ENCODE measurements around the gene SIL1.
"Not testable (repeated sequence)": the region's sequence is repeated elsewhere in the genome, so short reads cannot be mapped to it uniquely, and the experiment has no call there.

SIL1 gene

GRCh38 chr5:139197710-139198669 is at the start of gene SIL1:
Gene SIL1 (minus strand): TSS chr5:139198368. CDS start chr5:139127843, 70,525 bp downstream.
- peak; percentile 93 to 94 for DNase-seq (ENCODE audit: low read depth in 1 of 2, low spot score in 1 of 2)

- DNase-seq (ENCODE audit: low read depth in 1 of 2, low spot score in 1 of 2): peak; percentile 17 to 49
Measured at GRCh38 chr5:139246394-139246793, 48.2 kb upstream of the SIL1 start.

GRCh38 chr5:139245637-139246339 is 47.6 kb upstream of the SIL1 start:
- DNase-seq (ENCODE audit: low read depth in 1 of 2, low spot score in 1 of 2): no peak

GRCh38 chr5:139243425-139243970 is 45.3 kb upstream of the SIL1 start:
- DNase-seq (ENCODE audit: low read depth in 1 of 2, low spot score in 1 of 2): no peak

GRCh38 chr5:139241139-139241538 is 43.0 kb upstream of the SIL1 start:
- no peak for DNase-seq (ENCODE audit: low read depth in 1 of 2, low spot score in 1 of 2)

- DNase-seq (ENCODE audit: low read depth in 1 of 2, low spot score in 1 of 2): no peak
Measured at GRCh38 chr5:139236479-139236878, 38.3 kb upstream of the SIL1 start.

GRCh38 chr5:139232147-139232724 is 34.1 kb upstream of the SIL1 start:
- DNase-seq (ENCODE audit: low read depth in 1 of 2, low spot score in 1 of 2): no peak

- no peak for DNase-seq (ENCODE audit: low read depth in 1 of 2, low spot score in 1 of 2)
Measured at GRCh38 chr5:139228201-139228803, 30.1 kb upstream of the SIL1 start.

- DNase-seq (ENCODE audit: low read depth in 1 of 2, low spot score in 1 of 2): no peak
Measured at GRCh38 chr5:139226131-139226530, 28.0 kb upstream of the SIL1 start.

- DNase-seq (ENCODE audit: low read depth in 1 of 2, low spot score in 1 of 2): no peak
Measured at GRCh38 chr5:139223481-139223880, 25.3 kb upstream of the SIL1 start.

- no peak for DNase-seq (ENCODE audit: low read depth in 1 of 2, low spot score in 1 of 2)
Measured at GRCh38 chr5:139222346-139222745, 24.2 kb upstream of the SIL1 start.

- DNase-seq (ENCODE audit: low read depth in 1 of 2, low spot score in 1 of 2): not testable (repeated sequence)
Measured at GRCh38 chr5:139218038-139218437, 19.9 kb upstream of the SIL1 start.

- DNase-seq (ENCODE audit: low read depth in 1 of 2, low spot score in 1 of 2): no peak
Measured at GRCh38 chr5:139215107-139215975, 17.2 kb upstream of the SIL1 start.

GRCh38 chr5:139214646-139215045 is 16.5 kb upstream of the SIL1 start:
- DNase-seq (ENCODE audit: low read depth in 1 of 2, low spot score in 1 of 2): no peak

- DNase-seq (ENCODE audit: low read depth in 1 of 2, low spot score in 1 of 2): no peak
Measured at GRCh38 chr5:139212906-139213305, 14.7 kb upstream of the SIL1 start.

GRCh38 chr5:139212486-139212885 is 14.3 kb upstream of the SIL1 start:
- DNase-seq (ENCODE audit: low read depth in 1 of 2, low spot score in 1 of 2): no peak

GRCh38 chr5:139210585-139210984 is 12.4 kb upstream of the SIL1 start:
- DNase-seq (ENCODE audit: low read depth in 1 of 2, low spot score in 1 of 2): no peak

- DNase-seq (ENCODE audit: low read depth in 1 of 2, low spot score in 1 of 2): no peak
Measured at GRCh38 chr5:139207297-139208000, 9.3 kb upstream of the SIL1 start.

- DNase-seq (ENCODE audit: low read depth in 1 of 2, low spot score in 1 of 2): no peak
Measured at GRCh38 chr5:139205586-139205985, 7.4 kb upstream of the SIL1 start.

- no peak for DNase-seq (ENCODE audit: low read depth in 1 of 2, low spot score in 1 of 2)
Measured at GRCh38 chr5:139205124-139205523, 7.0 kb upstream of the SIL1 start.

Measured in activated CD4-positive, alpha-beta T cell treated with anti-CD3 and anti-CD28 coated beads, Interleukin-2, amount 50 U/mL, for 24 hours (primary cell).